Measurements from ENCODE around the gene COA5.
"Not testable (repeated sequence)": the region's sequence is repeated elsewhere in the genome, so short reads cannot be mapped to it uniquely, and the experiment has no call there.

Gene COA5

DNA sequence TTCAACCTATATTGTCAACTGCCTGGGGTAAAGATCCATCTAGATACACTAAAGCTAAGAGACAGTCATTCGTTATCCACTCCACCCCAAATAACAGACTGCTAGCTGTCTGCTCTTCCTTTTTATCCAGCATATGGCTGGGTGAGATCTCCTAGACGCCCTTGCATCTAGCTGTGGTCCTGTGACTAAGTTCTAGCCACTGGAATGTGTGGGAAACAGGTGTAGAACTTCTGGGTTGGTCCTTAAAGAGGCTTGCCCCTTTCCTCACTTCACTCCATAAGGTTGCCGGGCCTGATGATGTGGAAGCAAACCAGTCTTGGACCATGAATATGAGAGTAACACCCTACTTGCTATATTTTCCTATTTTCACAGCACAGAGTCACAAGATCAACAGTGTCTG is 3.2 kb downstream of the COA5 start:
- DNase-seq = no peak

DNA sequence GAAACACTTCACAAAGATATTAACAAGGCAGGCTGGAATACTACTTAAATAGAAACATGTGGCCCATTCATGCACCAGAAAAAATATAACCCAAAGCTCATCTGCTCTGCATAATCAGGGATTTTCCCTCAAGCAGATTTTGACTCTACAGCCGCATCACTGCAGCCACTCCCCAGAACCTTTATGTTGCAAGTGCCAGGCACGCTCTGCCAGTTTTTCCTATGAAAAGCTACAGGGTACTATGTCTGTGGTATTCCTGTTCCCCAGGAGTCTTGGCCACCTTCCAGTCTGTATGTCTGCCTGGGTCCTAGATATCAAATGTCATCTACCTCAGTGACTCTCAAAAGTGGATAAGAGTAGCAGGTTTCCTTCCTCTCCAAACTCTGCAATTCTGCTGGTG is 3.8 kb downstream of the COA5 start:
- DNase-seq = no peak

DNA sequence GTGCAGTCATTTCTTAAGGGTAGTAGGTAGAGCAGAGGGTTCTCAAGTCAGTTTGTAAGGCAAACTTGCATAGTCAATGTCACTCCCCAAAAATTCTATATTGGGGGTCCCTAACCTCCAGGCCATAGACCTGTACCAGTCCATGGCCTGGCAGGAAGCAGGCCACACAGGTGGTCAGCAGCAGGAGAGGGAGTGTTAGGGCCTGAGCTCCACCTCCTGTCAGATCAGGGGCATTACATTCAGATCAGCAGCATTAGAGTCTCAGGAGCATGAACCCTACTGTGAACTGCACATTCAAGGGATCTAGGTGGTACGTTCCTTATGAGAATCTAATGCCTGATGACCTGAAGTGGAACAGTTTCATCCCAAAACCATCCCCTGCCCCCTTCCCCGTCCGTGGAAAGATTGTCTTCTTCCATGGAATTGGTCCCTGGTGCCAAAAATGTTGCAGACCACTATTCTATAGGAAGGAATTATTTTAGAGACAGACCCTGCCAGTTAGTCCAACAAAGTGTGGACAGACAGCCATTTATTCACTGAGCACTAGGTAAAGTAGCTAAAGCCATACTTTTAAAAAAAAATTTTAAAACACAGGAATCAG is 6.7 kb downstream of the COA5 start:
- peak; percentile 19 for DNase-seq

DNA sequence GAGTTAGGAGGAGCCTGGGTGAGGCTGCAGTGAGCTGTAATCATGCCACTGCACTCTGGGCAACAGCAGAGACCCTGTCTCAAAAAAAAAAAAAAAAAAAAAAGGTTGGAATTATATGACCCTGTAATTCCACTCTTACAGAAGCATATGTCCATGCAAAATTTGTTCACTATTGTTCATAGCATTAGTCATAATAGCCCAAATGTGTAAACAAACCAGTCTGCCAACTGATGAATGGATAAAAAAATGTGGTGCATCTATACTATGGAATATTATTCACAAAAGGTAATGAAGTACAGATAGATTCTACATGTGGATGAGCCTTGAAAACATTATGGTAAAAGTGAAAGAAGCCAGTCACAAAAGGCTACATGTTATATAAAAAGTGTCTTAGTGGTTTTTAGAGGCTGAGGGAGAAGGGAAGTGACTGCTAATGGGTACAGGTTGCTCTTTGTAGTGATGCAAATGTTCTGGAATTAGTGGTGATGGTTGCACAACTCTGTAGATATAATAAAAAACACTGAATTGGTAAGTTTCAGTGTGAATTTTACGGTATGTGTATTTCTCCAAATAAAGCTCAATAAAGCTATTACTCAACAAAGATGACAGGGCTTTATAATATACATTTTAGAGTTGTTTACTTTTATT is 9.4 kb downstream of the COA5 start:
- no peak for DNase-seq

DNA sequence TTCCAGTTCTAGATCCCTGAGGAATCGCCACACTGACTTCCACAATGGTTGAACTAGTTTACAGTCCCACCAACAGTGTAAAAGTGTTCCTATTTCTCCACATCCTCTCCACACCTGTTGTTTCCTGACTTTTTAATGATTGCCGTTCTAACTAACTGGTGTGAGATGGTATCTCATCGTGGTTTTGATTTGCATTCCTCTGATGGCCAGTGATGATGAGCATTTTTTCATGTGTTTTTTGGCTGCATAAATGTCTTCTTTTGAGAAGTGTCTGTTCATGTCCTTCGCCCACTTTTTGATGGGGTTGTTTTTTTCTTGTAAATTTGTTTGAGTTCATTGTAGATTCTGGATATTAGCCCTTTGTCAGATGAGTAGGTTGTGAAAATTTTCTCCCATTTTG is 13.6 kb downstream of the COA5 start:
- DNase-seq = not testable (repeated sequence)

DNA sequence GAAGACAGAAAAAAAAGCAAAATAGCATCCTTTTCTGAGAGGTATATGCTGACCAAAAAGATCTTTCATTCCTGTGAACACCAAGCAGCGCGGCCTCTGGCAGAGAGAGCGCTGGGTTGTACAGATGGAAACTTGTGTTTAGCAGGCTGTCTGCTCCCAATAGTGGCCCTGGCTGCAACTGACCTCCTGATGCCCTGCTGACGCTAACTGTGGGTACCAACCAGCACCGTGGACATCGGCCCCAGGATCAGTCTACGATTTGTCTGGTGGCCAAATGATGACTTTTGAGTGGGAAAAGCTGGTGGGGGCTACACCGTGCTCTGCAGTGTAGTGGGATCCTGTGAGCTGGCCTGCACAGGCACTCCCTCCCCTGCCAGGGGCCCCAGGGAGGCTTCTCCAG is 15.7 kb downstream of the COA5 start:
- DNase-seq = no peak

DNA sequence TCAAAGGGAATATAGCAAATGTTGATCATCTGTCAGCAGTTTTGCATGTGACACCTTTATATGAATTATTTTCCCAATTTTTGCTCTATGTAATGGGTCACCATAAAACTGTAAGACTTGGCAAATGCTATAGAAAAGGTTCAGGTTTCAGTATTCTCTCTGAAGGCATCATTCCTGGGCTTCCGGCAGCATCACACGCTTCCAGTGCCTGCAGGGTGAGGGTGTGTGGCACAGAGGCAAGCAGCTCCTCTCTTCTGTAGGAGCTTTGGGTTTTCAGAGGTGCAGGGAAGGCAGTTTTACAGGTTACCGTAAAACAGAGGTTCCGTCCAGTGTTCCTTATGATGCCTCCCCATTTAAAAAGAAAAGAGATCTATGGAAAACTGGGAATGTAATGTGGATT is 18.8 kb downstream of the COA5 start:
- DNase-seq = no peak

DNA sequence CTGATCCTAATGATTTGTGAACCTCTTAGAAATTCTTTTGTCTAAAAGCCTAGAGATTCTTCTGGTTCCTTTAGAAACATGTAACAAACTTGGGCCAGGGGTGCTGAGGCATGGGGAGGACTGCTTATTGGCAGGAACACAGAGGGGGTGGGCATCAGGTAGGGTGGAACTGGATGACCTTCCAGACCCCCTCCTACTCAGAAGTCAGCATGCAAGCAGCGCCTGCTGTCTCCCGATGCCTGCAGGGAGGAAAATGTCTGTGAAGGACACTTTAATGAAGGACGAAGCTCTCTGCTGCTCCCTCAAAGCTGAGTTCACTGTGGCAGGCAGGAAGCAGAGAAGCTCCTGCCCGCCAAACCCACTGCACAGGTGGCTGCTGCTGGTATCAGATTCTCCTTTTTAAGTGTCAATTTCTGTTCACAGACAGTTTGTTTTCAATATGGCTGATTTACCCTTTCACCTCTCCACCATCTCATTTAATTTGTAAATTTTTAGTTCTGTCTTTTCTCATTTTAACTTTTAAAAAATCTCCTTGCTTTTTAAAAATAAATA is 19.4 kb downstream of the COA5 start:
- DNase-seq = no peak

DNA sequence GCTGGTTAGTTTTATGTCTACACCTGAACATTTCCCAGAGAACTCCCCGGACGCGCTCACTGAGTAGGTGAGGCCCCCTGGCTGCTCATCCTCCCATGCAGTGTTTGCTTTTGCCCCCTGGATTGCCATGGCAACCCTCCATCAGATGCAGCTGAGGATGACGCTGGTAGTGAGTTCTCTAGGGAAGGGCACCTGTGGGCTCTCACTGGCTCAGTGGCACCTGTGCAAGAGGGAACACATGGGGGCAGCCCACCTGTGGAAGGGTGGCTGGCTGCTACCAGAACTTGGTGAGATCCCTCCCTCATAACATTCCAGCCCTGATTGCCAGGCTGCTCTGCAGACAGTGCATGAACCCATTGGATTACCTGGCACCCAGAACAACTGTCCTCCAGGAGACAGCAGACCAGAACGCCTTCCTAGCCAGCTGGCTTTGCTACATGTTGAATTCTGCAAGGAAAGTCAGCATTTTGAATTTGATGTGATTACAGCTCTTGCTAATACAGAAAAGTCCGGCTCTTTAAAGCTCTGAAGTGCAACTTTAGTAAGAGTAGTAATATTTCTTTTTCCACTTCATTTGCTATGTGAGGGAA is 21.7 kb downstream of the COA5 start:
- no peak for DNase-seq

DNA sequence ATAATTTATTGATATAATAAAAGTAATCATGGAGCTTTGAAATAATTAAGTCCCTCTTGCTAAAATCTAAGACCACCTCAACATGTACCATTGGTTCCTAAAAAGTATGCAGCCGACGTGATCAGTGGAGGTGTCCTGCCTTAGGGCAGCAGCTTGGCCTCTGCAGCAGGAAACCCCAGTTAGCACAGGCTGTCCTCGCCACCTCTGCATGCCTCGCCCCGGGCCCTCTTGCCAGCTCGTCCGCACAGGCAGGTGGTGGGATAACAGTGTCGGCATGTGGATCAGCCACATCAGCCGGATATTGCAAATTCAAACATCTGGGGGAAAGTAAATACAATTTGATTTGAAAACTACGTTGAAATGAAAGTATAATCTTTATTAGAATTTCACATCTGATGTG is 22.9 kb downstream of the COA5 start:
- DNase-seq = no peak

DNA sequence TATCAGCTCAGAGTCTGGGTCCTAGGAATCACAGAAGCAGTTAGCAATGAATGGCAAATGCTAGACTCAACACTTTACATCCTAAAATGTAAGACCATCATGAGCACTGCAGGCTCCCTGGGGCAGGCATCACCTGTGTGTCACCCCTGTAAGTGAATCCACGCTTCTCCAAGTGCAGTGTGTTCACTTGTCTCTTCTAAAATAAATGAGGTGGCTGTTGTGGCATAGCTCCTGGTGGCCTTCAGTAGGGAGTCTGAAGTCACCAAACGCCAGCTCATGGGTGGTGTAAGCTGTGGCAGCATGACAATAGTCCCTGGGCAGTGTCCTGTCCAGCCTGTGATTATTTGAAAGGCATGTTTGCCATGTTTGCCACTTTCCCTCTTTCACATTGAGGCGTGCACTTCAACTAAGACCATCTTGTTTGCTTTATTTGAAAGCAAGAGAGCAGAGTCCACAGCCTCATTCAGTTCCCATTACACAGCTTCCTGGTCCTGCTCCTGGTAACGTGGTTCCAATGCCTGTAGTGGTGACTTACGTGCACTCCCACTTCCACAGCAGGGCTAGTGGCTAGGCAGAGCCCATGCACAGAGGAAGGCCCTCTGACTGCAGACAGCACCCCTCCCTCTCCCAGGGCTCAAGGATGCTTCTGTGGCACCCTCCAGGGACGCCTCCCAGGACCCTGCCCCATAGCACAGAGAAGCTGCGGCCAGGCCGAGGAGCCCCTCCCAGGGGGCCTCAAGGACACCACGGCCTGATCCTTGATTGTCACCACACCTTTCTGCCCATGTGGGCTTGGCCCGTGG is 24.3 kb downstream of the COA5 start:
- DNase-seq = no peak

DNA sequence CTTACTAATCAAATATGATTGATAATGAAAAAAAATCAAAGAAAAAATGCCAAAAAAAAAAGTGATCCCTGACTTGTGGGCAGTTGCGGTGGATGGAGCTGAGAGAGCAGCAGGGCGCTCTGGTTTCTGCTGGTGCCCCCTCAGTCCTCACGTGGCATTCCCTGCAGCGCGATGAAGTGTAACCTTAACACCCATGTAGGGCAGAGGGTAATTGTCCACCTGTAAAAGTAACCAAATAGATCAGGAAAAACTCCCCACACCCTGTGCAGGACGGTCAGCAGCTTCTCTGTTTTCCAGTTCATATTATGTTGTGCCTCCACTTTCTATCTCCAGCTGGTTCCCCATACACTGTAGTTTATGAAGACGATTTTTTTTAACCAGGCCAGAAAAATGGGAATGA is 25.0 kb downstream of the COA5 start:
- no peak for DNase-seq

DNA sequence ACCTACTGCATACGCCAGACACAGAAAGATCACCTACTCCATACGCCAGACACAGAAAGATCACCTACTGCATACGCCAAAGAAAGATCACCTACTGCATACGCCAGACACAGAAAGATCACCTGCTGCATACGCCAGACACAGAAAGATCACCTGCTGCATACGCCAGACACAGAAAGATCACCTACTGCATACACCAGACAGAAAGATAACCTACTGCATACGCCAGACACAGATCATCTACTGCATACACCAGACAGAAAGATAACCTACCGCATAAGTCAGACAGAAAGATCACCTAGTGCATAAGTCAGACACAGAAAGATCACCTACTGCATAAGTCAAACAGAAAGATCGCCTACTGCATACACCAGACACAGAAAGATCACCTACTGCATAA is 25.8 kb downstream of the COA5 start:
- no peak for DNase-seq

DNA sequence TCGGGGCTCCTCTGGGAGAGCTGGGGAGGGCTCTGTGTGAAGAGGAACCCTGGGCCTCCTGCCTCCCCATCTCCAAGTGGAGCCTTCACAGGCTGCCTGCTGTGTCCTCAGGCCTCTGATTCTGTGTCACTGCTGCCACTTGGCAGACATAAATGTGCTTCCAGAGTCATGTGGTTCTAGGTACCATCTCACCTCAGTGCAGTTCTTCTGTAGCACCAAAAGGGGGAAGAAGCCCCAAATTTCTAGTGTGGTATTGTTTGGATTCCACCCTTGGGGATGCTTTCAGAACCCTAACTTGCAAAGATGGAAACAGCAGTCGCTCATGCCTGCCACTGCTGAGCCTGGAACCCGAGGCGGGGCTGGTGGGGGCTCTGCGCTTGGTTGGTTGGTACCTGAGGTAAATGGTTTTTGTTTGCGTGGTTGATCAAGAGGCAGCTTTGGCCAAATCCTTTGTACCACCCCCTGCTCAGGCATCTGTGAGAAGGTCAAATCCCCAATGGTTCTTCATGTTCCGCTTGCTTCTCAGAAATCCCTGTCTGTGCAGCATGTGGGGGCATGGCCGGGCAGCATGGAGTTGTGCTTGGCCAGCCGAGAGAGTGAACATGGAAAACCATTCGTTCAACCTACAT is 27.5 kb downstream of the COA5 start:
- DNase-seq = no peak

DNA sequence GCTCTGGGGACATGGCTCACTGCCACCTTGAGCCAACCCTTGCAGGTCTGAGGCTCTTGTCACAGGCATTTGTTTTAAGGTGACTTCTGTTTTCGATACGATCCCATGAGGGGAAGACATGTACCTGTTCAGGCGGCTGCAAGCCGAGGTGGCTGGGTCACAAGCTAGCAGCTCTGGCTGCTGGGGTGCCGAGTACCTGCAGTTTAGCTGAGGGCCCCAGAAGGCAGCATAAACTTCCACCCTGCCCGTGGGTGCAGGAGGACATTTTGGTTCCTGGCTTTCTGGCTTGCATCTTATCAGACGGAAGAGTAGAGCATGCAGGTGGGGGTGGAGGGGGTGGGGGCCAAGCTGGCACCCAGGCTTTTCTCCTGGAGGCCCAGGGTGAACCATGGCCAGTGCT is 28.4 kb downstream of the COA5 start:
- DNase-seq = no peak

DNA sequence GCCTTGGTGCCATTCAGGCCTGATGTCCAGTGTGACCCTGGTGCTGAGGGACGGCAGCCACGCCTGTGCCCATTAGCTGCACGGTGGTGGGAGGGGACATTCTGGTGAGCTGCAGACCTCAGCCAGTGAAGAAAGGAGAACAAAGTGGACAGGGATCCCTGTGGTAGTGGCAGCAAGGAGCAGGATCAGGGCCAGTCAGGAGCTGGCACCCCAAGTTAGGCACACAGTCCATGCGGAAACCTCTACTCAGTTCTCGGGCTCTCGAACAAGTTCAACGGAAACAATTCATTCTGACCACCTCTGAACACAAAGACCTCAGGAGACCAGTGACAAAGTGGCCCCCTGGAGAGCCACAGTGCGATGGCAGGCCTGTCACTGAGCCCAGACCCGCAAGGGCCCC is 30.1 kb downstream of the COA5 start:
- DNase-seq = no peak

DNA sequence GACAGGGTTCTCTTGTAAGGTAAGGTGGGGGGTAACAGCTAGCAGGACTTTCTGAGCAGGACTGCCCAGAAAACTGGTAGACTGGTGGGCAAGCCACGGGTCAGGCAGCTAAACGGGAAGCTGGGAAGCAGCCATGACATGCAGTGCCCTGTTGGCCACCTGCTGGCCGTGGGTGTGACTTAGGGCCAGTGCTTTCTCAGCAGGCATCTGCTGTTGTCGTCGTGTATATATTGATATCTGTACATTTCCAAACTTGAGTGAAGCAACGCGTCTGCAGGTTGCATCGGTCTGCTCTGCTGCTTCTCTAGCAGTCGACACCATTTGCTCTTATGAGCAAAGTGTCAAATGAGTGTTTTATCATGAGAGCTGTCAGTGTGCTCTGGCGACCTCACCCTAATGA is 31.0 kb downstream of the COA5 start:
- no peak for DNase-seq

DNA sequence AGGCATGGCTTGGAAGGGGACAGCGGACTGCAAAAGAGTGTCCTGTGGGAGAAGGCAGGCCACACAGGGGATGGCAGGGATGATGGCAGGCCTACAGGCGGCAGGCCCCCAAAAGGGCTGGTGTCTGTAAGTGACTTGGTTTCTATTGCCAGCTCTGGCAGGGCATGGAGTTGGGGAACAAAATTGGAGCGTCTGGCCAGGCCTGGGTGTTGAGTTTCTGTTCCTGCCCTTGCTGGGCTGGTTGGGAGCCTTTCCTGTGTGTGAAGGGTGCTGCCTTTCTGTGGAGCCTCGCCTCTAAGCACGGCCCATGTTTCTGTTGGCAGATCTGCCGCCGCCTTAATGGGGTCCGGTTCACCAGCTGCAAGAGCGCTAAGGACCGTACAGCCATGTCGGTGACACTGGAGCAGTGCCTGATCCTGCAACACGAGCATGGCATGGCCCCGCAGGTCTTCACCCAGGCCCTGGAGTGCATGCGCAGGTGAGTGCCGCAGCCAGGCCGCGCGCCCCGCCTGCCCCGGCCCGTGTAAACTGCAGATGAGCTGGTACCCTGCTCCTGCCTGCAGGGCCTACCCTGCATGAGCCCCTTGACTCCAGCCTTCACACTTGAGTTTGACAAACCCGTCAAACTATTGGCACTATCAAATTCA is 31.5 kb downstream of the COA5 start:
- no peak for DNase-seq

DNA sequence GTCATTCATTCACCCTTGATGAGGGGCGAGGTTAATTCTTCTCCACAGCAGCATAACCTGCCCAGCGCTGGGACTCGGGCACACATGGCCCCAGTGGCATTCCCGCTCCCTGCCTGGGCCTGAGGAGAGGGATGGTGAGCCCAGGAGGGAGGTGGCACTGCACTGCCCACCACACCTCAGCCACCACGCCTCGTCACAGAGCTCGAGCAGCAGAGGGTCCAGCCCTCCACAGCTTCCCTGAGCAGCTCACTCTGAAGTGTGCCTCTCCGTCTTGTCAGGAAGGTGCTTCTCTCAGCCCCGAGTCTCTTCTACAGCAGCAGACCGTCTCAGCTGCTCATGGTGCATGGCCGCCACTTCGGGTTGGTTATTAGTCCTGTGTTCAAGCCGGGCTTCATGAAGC is 34.9 kb downstream of the COA5 start:
- no peak for DNase-seq

DNA sequence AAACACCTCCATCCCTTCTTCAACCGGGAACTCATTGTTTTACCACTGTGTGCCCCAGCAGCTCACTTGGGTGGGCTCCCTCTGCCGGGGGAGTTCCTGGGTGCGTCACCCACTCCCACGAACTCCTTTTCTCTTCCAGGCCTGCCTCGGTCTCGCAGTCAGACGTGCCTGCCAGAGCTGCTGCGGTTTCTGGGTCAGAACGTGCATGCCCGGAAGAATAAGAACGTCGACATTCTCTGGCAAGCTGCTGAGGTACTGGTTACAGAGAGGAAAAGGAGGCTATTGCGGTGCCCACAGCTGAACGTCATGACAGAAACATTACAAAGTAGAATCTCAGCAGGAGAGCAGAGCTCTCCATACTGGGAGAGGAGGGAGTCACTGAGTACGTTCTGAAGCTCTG is 35.6 kb downstream of the COA5 start:
- DNase-seq = no peak

DNA sequence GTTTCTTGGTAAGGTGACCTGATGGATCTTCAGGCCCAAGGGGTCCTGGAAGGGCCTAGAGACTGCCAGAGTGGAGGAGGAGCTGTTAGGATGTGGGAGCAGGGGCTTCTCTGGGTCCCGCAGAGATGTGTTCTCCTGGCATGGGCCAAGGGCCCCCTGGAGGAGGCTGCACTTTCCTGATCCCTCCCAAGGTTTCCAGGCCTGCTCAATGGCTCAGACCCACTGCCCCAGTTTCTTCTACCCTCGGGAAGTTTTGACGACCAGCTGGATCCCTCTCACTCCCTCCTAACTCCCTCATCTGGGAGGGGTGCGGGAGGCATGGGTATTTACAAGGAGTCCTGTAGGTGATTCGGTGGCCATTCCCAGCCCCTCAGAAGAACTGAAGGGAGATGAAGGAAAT is 36.1 kb downstream of the COA5 start:
- DNase-seq = no peak

DNA sequence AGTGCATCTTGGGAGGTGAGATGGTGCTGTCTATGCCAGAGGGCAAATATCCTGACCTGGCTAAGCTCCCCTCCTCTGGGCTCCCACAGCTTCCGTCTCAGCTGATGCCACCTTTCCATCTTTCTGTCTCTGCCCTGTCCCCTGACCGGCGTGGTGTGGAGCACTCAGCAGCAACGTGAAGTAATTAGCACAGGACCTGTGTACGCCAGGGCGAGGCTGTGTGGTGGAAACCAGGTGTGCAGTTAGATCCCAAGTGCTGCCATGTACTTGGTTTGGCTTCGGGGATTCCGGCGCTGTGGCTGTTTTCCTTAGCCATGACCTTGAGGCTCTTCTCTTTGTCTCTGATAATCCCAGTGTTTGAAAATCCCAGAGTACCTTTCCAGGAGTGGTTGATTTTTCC is 36.5 kb downstream of the COA5 start:
- no peak for DNase-seq

All from CD4-positive, alpha-beta T cell treated with Interleukin-10 for 1 hour (primary cell).